Measurements from ENCODE around the gene VDR.

The VDR gene

DNA sequence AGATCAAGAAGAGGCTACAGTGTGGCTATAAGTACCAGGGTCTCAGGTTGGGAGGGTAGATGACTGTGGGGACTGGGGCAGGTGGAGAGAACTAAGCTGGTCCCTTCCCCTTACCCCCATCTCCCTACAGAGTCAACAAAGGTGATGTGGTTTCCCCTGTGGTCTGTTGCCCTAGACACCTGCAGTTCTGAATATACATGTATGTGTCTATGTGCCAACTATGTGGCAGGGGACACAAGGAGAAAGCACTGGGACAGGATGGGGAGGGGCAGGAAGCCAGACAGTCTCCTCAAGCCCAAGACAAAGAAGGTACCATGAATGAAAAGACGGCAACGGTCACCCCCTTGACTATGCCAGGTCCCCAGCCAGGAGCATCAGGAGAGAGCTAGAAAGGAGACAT is 80.6 kb downstream of the VDR start:
- no peak overlapping the region for H3K4me3 ChIP-seq (ENCODE audit: low read depth, low read length)
- TF ChIP-seq, protein P1, sequence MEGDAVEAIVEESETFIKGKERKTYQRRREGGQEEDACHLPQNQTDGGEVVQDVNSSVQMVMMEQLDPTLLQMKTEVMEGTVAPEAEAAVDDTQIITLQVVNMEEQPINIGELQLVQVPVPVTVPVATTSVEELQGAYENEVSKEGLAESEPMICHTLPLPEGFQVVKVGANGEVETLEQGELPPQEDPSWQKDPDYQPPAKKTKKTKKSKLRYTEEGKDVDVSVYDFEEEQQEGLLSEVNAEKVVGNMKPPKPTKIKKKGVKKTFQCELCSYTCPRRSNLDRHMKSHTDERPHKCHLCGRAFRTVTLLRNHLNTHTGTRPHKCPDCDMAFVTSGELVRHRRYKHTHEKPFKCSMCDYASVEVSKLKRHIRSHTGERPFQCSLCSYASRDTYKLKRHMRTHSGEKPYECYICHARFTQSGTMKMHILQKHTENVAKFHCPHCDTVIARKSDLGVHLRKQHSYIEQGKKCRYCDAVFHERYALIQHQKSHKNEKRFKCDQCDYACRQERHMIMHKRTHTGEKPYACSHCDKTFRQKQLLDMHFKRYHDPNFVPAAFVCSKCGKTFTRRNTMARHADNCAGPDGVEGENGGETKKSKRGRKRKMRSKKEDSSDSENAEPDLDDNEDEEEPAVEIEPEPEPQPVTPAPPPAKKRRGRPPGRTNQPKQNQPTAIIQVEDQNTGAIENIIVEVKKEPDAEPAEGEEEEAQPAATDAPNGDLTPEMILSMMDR (IDR thresholded peaks at IDR 0.05; ENCODE audit: low read depth, low read length, missing control alignments): no peak
- no peak for DNase-seq (ENCODE audit: low read depth)

- DNase-seq (ENCODE audit: low read depth): no peak
- TF ChIP-seq, protein P1 (IDR thresholded peaks at IDR 0.05; ENCODE audit: low read depth, low read length, missing control alignments): no peak
- H3K4me3 ChIP-seq (ENCODE audit: low read depth, low read length): no peak overlapping the region
Measured at GRCh38 chr12:47823422-47824086, 81.2 kb downstream of the VDR start.

- no peak for DNase-seq (ENCODE audit: low read depth)
- H3K4me3 ChIP-seq (ENCODE audit: low read depth, low read length): no peak overlapping the region
- TF ChIP-seq, protein P1 (IDR thresholded peaks at IDR 0.05; ENCODE audit: low read depth, low read length, missing control alignments): no peak
Measured at GRCh38 chr12:47822863-47823262, 81.9 kb downstream of the VDR start.

GRCh38 chr12:47822401-47822800 is 82.4 kb downstream of the VDR start:
- no peak for DNase-seq (ENCODE audit: low read depth)
- TF ChIP-seq, protein P1 (IDR thresholded peaks at IDR 0.05; ENCODE audit: low read depth, low read length, missing control alignments): no peak
- no peak overlapping the region for H3K4me3 ChIP-seq (ENCODE audit: low read depth, low read length)

DNA sequence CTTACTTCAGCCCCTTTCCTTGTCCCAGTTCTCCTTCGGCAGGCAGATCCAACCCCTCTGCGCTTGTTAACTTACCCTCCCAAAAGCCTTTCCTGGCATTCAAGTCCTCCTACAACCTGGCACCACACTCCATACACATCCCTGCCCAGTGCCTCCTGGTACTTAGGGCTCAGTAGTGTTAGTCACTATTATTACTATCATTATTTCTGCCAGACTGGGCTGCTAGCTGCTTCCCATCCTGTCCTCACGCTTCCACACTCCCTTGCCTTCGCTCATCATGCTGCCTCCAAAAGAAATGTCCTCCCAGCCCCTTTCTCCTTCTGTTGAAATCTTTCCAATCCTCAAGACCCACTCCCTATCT is 83.5 kb downstream of the VDR start:
- H3K4me3 ChIP-seq (ENCODE audit: low read depth, low read length): no peak overlapping the region
- TF ChIP-seq, protein P1 (IDR thresholded peaks at IDR 0.05; ENCODE audit: low read depth, low read length, missing control alignments): no peak
- DNase-seq (ENCODE audit: low read depth): no peak

DNA sequence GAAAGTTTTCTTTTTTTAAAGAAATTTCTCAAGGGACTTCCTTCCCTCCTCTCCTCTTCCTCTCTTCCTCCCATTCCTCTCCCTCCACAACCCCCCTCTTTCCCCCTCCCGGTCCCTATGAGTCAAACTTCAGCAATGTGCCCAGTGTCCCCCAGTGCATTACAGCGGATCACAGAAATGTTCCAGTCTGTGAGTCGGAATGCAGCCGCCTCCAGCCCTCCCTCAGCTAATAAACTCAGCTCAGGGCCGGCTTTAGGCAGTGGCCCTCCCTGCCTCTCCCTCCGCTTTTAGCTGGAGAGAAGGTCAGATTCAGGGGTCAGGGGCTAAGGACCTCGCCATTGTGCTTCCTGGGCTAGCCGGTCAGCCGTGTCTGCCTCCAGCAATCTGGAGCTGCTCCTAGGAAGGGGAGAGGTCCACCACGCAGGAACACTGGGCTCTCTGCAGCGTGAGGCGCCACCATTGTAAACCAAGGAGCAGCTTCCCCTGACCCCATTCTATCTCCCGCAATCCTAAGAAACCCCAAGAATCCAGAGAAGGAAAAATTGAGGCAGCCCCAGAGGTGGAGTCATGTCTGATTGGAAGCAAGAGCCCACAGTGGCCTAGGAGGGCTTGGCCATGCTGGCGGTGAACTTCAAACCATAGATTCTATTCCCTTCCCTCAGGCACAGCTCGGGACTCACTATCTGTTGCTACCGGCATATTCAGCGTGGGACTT is 84.0 kb downstream of the VDR start:
- TF ChIP-seq, protein P1 (IDR thresholded peaks at IDR 0.05; ENCODE audit: low read depth, low read length, missing control alignments): no peak
- no peak overlapping the region; the same call in 1 of the 2 replicates for H3K4me3 ChIP-seq (ENCODE audit: low read depth, low read length)
- no peak for DNase-seq (ENCODE audit: low read depth)
